ENCODE measurements around the gene CCDC150. TPM values are rescaled to one million over a fixed set of nuclear protein-coding genes. Genes with fewer than 3 reads are reported as not detected.
A peak's percentile ranks its signal among the peaks of the same experiment; 100 is the strongest.

Gene CCDC150
- total and polyA plus RNA-seq, 9 of the 15 experiments (the other 6 are each of a cell fraction or from before 2014, with no cell fraction given), result 4.4 to 23.1 (median 11.3) TPM

DNA sequence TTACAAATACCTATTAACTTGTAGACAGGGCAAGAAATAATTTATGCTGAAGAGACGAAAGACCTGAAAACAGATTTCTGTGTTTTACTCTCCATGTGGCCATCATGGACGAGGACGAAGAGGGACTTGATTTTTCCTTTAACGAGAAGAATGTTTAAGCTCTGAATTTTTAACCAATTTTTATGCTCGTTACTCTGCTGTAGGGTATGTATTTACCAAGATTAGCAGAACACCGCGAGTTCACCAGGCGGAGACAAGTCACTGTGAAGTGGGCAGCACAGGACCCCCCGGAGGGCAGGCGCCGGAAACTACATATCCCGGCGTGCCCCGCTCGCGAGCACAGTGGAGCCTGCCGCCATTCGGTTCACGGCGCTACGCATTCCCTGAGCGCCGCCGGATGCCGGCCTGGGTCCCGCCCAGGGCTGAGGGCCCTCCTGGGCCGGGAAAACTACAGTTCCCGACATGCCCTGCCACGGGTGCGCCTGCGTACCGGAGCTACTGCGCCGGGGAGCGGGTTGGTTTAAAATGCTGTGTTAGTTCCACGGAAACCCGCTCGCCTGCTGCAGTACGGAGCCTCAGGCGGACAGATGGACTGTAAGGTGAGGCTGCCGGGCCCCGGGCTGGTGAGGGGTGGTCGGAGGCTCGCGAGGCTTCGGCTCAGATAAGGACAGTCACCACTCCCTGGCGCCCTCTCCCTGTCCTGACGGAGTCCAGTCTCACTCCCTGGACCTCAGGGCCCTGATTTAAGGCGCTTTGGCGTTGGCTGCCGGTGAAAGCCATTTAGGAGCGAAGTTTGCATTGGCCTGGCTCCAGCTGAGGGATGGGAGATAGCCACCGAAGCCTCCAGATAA, at the start of gene CCDC150 (continued):
- TF ChIP-seq, protein P1, sequence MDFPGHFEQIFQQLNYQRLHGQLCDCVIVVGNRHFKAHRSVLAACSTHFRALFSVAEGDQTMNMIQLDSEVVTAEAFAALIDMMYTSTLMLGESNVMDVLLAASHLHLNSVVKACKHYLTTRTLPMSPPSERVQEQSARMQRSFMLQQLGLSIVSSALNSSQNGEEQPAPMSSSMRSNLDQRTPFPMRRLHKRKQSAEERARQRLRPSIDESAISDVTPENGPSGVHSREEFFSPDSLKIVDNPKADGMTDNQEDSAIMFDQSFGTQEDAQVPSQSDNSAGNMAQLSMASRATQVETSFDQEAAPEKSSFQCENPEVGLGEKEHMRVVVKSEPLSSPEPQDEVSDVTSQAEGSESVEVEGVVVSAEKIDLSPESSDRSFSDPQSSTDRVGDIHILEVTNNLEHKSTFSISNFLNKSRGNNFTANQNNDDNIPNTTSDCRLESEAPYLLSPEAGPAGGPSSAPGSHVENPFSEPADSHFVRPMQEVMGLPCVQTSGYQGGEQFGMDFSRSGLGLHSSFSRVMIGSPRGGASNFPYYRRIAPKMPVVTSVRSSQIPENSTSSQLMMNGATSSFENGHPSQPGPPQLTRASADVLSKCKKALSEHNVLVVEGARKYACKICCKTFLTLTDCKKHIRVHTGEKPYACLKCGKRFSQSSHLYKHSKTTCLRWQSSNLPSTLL (IDR thresholded peaks at IDR 0.05), result no peak
- TF ChIP-seq, protein P2, sequence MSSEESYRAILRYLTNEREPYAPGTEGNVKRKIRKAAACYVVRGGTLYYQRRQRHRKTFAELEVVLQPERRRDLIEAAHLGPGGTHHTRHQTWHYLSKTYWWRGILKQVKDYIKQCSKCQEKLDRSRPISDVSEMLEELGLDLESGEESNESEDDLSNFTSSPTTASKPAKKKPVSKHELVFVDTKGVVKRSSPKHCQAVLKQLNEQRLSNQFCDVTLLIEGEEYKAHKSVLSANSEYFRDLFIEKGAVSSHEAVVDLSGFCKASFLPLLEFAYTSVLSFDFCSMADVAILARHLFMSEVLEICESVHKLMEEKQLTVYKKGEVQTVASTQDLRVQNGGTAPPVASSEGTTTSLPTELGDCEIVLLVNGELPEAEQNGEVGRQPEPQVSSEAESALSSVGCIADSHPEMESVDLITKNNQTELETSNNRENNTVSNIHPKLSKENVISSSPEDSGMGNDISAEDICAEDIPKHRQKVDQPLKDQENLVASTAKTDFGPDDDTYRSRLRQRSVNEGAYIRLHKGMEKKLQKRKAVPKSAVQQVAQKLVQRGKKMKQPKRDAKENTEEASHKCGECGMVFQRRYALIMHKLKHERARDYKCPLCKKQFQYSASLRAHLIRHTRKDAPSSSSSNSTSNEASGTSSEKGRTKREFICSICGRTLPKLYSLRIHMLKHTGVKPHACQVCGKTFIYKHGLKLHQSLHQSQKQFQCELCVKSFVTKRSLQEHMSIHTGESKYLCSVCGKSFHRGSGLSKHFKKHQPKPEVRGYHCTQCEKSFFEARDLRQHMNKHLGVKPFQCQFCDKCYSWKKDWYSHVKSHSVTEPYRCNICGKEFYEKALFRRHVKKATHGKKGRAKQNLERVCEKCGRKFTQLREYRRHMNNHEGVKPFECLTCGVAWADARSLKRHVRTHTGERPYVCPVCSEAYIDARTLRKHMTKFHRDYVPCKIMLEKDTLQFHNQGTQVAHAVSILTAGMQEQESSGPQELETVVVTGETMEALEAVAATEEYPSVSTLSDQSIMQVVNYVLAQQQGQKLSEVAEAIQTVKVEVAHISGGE (CRISPR knock-in tag; IDR thresholded peaks at IDR 0.05), result peak in 1 of 3 experiments; percentile 79; a peak in 2 of 6 replicates
- TF ChIP-seq BRD9 (IDR thresholded peaks at IDR 0.05; ENCODE audit: low read depth, partially characterized antibody), result no peak
- peak; percentile 87 for TF ChIP-seq RBFOX2 (IDR thresholded peaks at IDR 0.05; ENCODE audit: low read depth, low read length)
- TF ChIP-seq HCFC1 (IDR thresholded peaks at IDR 0.05; ENCODE audit: low read depth, low read length), result peak; percentile 96
- no peak for TF ChIP-seq ZNF785 (CRISPR knock-in tag; IDR thresholded peaks at IDR 0.05)
- TF ChIP-seq, protein P3, sequence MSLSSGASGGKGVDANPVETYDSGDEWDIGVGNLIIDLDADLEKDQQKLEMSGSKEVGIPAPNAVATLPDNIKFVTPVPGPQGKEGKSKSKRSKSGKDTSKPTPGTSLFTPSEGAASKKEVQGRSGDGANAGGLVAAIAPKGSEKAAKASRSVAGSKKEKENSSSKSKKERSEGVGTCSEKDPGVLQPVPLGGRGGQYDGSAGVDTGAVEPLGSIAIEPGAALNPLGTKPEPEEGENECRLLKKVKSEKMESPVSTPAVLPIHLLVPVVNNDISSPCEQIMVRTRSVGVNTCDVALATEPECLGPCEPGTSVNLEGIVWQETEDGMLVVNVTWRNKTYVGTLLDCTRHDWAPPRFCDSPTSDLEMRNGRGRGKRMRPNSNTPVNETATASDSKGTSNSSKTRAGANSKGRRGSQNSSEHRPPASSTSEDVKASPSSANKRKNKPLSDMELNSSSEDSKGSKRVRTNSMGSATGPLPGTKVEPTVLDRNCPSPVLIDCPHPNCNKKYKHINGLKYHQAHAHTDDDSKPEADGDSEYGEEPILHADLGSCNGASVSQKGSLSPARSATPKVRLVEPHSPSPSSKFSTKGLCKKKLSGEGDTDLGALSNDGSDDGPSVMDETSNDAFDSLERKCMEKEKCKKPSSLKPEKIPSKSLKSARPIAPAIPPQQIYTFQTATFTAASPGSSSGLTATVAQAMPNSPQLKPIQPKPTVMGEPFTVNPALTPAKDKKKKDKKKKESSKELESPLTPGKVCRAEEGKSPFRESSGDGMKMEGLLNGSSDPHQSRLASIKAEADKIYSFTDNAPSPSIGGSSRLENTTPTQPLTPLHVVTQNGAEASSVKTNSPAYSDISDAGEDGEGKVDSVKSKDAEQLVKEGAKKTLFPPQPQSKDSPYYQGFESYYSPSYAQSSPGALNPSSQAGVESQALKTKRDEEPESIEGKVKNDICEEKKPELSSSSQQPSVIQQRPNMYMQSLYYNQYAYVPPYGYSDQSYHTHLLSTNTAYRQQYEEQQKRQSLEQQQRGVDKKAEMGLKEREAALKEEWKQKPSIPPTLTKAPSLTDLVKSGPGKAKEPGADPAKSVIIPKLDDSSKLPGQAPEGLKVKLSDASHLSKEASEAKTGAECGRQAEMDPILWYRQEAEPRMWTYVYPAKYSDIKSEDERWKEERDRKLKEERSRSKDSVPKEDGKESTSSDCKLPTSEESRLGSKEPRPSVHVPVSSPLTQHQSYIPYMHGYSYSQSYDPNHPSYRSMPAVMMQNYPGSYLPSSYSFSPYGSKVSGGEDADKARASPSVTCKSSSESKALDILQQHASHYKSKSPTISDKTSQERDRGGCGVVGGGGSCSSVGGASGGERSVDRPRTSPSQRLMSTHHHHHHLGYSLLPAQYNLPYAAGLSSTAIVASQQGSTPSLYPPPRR (CRISPR knock-in tag; IDR thresholded peaks at IDR 0.05; ENCODE audit: borderline replicate concordance), result no peak
- no peak for TF ChIP-seq ZNF717 (CRISPR knock-in tag; IDR thresholded peaks at IDR 0.05)
- TF ChIP-seq SPI1 (IDR thresholded peaks at IDR 0.05; ENCODE audit: borderline replicate concordance, low read depth, low read length), result no peak
- TF ChIP-seq PHB2 (IDR thresholded peaks at IDR 0.05; ENCODE audit: low read depth), result no peak
- TF ChIP-seq JUND (IDR thresholded peaks at IDR 0.05; ENCODE audit: borderline replicate concordance, low read depth, low read length), result 0 out of 2 replicates have a peak, but pooled peaks have one; percentile 3
- TF ChIP-seq JUND (tag; IDR thresholded peaks at IDR 0.05; ENCODE audit: borderline replicate concordance, low read depth, low read length), result no peak; the same call in 2 of the 3 replicates
- TF ChIP-seq GABPB2 (CRISPR knock-in tag; conservative IDR thresholded peaks at IDR 0.05), result no peak
- no peak for TF ChIP-seq GTF2A2 (tag; IDR thresholded peaks at IDR 0.05)
- TF ChIP-seq TCFL5 (CRISPR knock-in tag; conservative IDR thresholded peaks at IDR 0.05), result no peak
- TF ChIP-seq CREB1 (IDR thresholded peaks at IDR 0.05), result peak; percentile 96
- TF ChIP-seq CREB1 (CRISPR knock-in tag; IDR thresholded peaks at IDR 0.05), result peak; percentile 95

Data from K562 (cell line).